GM18951 (cell line): ENCODE data around the gene ZNF627.
"Not testable (repeated sequence)": the region's sequence is repeated elsewhere in the genome, so short reads cannot be mapped to it uniquely, and the experiment has no call there.

Experiments
- POLR2A ChIP-seq: IDR thresholded peaks from 4 replicates; pipeline ENCODE4 v1.6.1; 2011; ENCODE audit warnings: mild to moderate bottlenecking; ENCODE audit not compliant: insufficient read length, insufficient read depth; ENCODE audit errors: extremely low read depth
- in situ Hi-C: fragments of 300-500 bp; cut with MboI; formaldehyde crosslinking; loops from one replicate; pipeline ENCODE4 v1.12.0; 2022; ENCODE audit warnings: low sequenced_read_pairs, mixed read lengths, inconsistent platforms; ENCODE audit not compliant: unreplicated experiment

ZNF627 gene

GRCh38 chr19:11563532-11563931 is 33.8 kb upstream of the ZNF627 start:
- in situ Hi-C loops: no loop called here
- no peak for TF ChIP-seq POLR2A

DNA sequence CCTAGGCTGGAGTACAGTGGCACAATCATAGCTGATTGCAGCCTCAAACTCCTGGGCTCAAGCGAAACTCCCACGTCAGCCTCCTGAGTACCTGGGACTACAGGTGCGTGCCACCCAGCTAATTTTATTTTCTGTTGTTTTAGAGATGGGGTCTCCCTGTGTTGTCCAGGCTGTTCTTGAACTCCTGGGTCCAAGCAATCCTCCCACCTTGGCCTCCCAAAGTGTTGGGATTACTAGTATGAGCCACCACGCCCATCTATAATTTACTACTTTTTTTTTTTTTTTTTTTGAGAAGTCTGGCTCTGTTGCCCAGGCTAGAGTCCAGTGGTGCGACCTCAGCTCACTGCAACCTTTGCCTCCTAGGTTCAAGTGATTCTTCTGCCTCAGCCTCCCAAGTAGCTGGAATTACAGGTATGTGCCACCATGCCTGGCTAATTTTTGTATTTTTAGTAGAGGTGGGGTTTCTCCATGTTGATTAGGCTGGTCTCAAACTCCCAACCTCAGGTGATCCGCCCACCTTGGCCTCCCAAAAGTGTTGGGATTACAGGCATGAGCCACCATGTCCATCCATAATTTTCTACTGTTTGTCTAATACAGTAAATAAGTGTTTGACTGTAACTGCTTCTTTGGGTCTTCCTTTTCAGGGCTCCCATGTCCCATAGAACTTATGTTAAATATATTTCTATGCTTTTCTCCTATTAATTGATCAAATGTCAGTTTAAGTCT is 33.0 kb upstream of the ZNF627 start:
- in situ Hi-C loops: not testable (repeated sequence)

DNA sequence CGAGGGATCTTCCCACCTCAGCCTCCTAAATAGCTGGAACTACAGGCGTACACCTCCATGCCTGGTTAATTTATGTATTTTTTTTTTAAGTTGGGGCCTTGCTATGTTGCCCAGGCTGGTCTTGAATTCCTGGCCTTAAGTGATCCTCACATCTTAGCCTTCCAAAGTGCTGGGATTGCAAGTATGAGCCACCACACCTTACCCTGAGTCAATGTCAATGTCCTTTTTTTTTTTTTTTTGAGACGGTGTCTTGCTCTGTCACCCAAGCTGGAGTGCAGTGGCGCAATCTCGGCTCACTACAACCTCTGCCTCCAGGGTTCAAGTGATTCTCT is 31.7 kb upstream of the ZNF627 start:
- in situ Hi-C loops: not testable (repeated sequence)

DNA sequence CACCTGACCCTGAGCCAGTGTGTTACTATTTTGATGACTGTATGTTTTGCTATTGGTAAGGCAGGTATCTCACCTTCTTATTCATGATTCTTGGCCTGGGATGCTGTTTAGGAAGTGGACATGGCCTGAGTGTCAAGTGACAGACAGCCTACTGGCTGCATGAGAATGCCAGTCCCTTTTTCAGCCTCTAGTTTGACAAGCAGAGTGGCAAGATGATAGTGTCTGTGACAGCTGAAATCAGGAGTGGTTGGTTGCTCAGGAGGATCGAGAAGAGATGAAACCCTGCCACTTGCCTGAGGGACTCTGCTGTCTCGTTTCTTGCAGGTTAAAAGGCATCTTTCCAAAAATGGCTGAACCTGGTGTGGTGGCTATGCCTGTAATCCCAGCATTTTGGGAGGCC is 31.1 kb upstream of the ZNF627 start:
- TF ChIP-seq POLR2A: no peak
- in situ Hi-C loops: no loop called here

- TF ChIP-seq POLR2A: no peak
- in situ Hi-C loops: no loop called here
These were observed 27.2 kb upstream of the ZNF627 start for GRCh38 chr19:11570039-11570462.

GRCh38 chr19:11573354-11573753 is 23.9 kb upstream of the ZNF627 start:
- in situ Hi-C loops: not testable (repeated sequence)

- in situ Hi-C loops: not testable (repeated sequence)
These were observed 23.5 kb upstream of the ZNF627 start for GRCh38 chr19:11573763-11574162.

- in situ Hi-C loops: no loop called here
- no peak for TF ChIP-seq POLR2A
These were observed 22.6 kb upstream of the ZNF627 start for GRCh38 chr19:11574689-11575088.

GRCh38 chr19:11576227-11576626 is 21.1 kb upstream of the ZNF627 start:
- in situ Hi-C loops: no loop called here
- TF ChIP-seq POLR2A: no peak

DNA sequence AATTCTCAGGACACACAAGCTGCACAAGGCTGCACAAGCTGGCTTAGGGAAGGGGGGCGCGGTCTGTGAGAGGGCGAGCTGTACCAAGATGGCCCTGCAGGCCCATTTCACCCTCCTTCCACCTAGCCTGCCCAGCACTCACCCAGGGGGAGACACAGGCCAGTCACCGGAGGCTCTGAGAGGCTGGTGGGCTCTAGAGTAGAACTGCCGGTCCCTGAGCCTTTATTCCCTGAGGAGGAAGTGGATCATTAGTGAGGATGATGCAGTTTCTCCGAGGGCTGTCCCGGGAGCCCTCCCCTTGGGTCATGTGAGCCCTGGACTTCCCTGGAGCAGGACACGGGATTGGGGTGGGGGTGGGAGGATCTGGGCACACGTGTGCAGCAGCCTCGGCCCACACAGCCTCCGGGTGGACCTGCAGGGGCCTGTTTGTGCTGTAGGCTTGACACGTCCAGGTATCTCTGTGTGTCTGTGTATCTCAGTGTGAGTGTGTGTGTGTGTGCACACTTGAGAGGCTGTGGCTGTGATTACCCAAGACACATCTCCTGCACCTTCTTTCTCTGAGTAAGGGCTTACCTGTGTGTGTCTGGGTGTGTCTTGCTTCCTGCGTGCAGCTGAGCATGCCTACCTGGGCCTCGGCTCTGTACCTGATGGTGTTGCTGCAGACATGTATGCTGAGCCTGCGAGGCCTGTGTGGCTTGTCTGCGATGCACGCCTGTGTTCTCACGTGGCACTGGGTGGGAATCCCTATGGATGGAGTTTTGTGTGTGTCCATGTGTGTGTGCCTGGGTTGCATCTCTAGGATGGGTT is 19.6 kb upstream of the ZNF627 start, which contains the start of gene ACP5:
Gene ACP5, minus strand, starts transcription at position 195 of the 807 bp plus-strand sequence. CDS start 328 bp downstream, outside the sequence.
- TF ChIP-seq POLR2A: no peak
- in situ Hi-C loops: no loop called here

- in situ Hi-C loops: no loop called here
- peak; percentile 42 for TF ChIP-seq POLR2A
These were observed 18.8 kb upstream of the ZNF627 start for GRCh38 chr19:11578258-11579142.

- in situ Hi-C loops: no loop called here
- TF ChIP-seq POLR2A: no peak
These were observed 17.2 kb upstream of the ZNF627 start for GRCh38 chr19:11580116-11580515.

GRCh38 chr19:11581740-11582139 is 15.5 kb upstream of the ZNF627 start:
- in situ Hi-C loops: no loop called here
- no peak for TF ChIP-seq POLR2A
